ENCODE data around the gene CMTM4. TPM values are rescaled to one million over a fixed set of nuclear protein-coding genes. Genes with fewer than 3 reads are reported as not detected.

The CMTM4 gene
- total and polyA plus RNA-seq, 2 of the 4 experiments (the other 2 are of a cell fraction): 9.0 to 14.5 TPM

GRCh38 chr16:66640724-66641314 lies 55.7 kb downstream of the CMTM4 start:
- Histone ChIP-seq H4K8ac (ENCODE audit: low read depth in 2 of 2, low read length in 2 of 2) (no peak overlapping the region), H3K9ac (ENCODE audit: low read depth, low read length) (no peak overlapping the region), H3K9me1 (ENCODE audit: insufficient read depth, low read length) (peaks cover 6% of the 10 kb centered on the region; the same call in 1 of the 2 replicates), H3K4ac (ENCODE audit: low read depth, low read length) (no peak overlapping the region), H2AFZ (replicated peaks; ENCODE audit: low read length, poor library complexity) (no peak overlapping the region), H3K14ac (replicated peaks; ENCODE audit: low read depth, low read length) (no peak overlapping the region), H3K27me3 (ENCODE audit: control insufficient read depth, insufficient read depth, low read length) (no peaks in the 10 kb centered on the region), H2AK5ac (ENCODE audit: low read depth, low read length) (no peak overlapping the region), H3K4me3 (ENCODE audit: insufficient read depth, low read depth, low read length) (no peak overlapping the region), H3K4me2 (ENCODE audit: low read depth, low read length) (no peak overlapping the region), H3K79me1 (ENCODE audit: low read depth in 1 of 2, low read length in 2 of 2) (no peaks in the 10 kb centered on the region), H3K27ac (ENCODE audit: insufficient read depth, low read length) (no peak overlapping the region), H4K91ac (ENCODE audit: insufficient read depth, low read depth, low read length) (no peak overlapping the region), H4K20me1 (ENCODE audit: insufficient read depth, low read length) (no peaks in the 10 kb centered on the region), H2BK120ac (ENCODE audit: low read depth, low read length) (no peak overlapping the region), H3K4me1 (ENCODE audit: control insufficient read depth, insufficient read depth, low read length) (0 out of 2 replicates have a peak, but pooled peaks cover 2% of the 10 kb centered on the region), H2BK5ac (ENCODE audit: low read depth, low read length, poor library complexity, severe bottlenecking) (no peak overlapping the region), H2BK20ac (ENCODE audit: low read depth, low read length) (no peak overlapping the region), H3K9me3 (ENCODE audit: control insufficient read depth, insufficient read depth, low read length) (no peaks in the 10 kb centered on the region), H3K23ac (ENCODE audit: low read depth, low read length) (no peak overlapping the region), H2BK15ac (ENCODE audit: low read depth, low read length) (no peak overlapping the region), H2AK9ac (replicated peaks; ENCODE audit: low read depth, low read length, poor library complexity) (no peak overlapping the region), H4K5ac (ENCODE audit: low read depth, low read length) (no peak overlapping the region), H3K36me3 (ENCODE audit: control insufficient read depth, insufficient read depth, low read length) (no peaks in the 10 kb centered on the region), H3K18ac (ENCODE audit: low read depth, low read length) (no peak overlapping the region), H3K56ac (ENCODE audit: extremely low read depth, insufficient read depth, low read length) (no peak overlapping the region)
- no CpG with 5 or more reads among the region's 3 CpGs for WGBS, 2 experiments (ENCODE audit: extremely low coverage in 2 of 2, insufficient read length in 1 of 2)
- 0 out of 2 replicates have a peak, but pooled peaks have one; percentile 9 for TF ChIP-seq CEBPB (IDR thresholded peaks at IDR 0.05; ENCODE audit: low read depth, low read length)
- TF ChIP-seq RFX5 (IDR thresholded peaks at IDR 0.05; ENCODE audit: low read depth, low read length): no peak
- ChIA-PET CTCF (interaction anchor here (0.6 to 1.5 kb wide), 3 partner anchors 10 to 1980 kb away, joined by 3 to 6 read pairs (median 6); no protein-coding TSS in a partner anchor), POLR2A (ENCODE audit: unreplicated experiment) (no interaction called here)
- no peak for DNase-seq
- in situ Hi-C loops (cut with MboI; ENCODE audit: low sequenced_read_pairs) (no loop called here), dilution Hi-C loops (cut with HindIII; ENCODE audit: low sequenced_read_pairs, unreplicated experiment) (no loop called here), intact Hi-C loops (cut with micrococcal nuclease) (no loop called here)
- ATAC-seq (ENCODE audit: low read depth): no peak
- BruUV-seq (replicated peaks): no TSS peak

All from IMR-90 (cell line).